Endothelial cell of umbilical vein (primary cell): ENCODE measurements around the gene PCMTD2. TPM values are rescaled to one million over a fixed set of nuclear protein-coding genes. Genes with fewer than 3 reads are reported as not detected.

Experiments
- BruUV-seq: library from RNA; stranded (reverse); fragments of 400-500 nt; replicated peaks from 2 replicates; lab custom pipeline; 2021; lab: Mats Ljungman, UMichigan
- CTCF ChIA-PET: fragments of 300-600, 350-600 bp; sonication (Branson Sonifier 250); formaldehyde crosslinking; loops from one replicate; lab custom pipeline; 2021; ENCODE audit warnings: antibody characterized with exemption, inconsistent platforms; lab: Charles Lee
- POLR2A ChIA-PET: fragments of 300-600, 350-600 bp; sonication (Branson Sonifier 250); formaldehyde crosslinking; loops from one replicate; lab custom pipeline; 2021; ENCODE audit warnings: antibody characterized with exemption, inconsistent platforms; lab: Charles Lee
- DNase-seq: peaks from one replicate; pipeline ENCODE4 v3.0.0-alpha.2; 2011; ENCODE audit warnings: low read depth, low spot score
- FAIRE-seq: peaks from 2 replicates; lab custom pipeline; 2011; peaks lifted over from hg19 to GRCh38; lab: Jason Lieb, UNC
- H2AFZ ChIP-seq: 2 replicates; pipeline ENCODE4 v1.6.0; 2012; ENCODE audit warnings: low read depth, low read length, control low read depth, inconsistent platforms
- H3K27ac ChIP-seq: 2 replicates; pipeline ENCODE4 v1.5.1; 2011; ENCODE audit warnings: low read depth, mild to moderate bottlenecking, control low read depth, low read length, moderate library complexity; ENCODE audit not compliant: insufficient read depth
- H3K27me3 ChIP-seq, 2 experiments: 2 replicates each; pipeline versions ENCODE4 v1.6.0 to v1.6.1; 2011; ENCODE audit warnings: low read length in 2 of 2, mixed read lengths in 1 of 2; ENCODE audit not compliant: control insufficient read depth in 2 of 2, insufficient read depth in 2 of 2
- H3K36me3 ChIP-seq, 2 experiments: 2 replicates in 1 of 2; 3 replicates in 1 of 2; pipeline ENCODE4 v1.5.1; 2011; ENCODE audit warnings: low read length in 2 of 2, mild to moderate bottlenecking in 1 of 2, moderate library complexity in 1 of 2; ENCODE audit not compliant: control insufficient read depth in 2 of 2, insufficient read depth in 2 of 2; ENCODE audit errors: extremely low read depth in 1 of 2
- H3K4me1 ChIP-seq: 3 replicates; pipeline ENCODE4 v1.5.1; 2011; ENCODE audit warnings: mild to moderate bottlenecking, low read length; ENCODE audit not compliant: control insufficient read depth, insufficient read depth; ENCODE audit errors: extremely low read depth
- H3K4me2 ChIP-seq: 2 replicates; pipeline ENCODE4 v1.6.1; 2011; ENCODE audit warnings: low read length, control low read depth, mixed read lengths; ENCODE audit not compliant: insufficient read depth
- H3K4me3 ChIP-seq, 3 experiments: fragments of 200-600 bp in 1 of 3; sonication (generic), shearing (Covaris generic) in 1 of 3; replicated peaks in 1 of 3; 2 replicates each; pipeline ENCODE4 v1.5.1; 2011 to 2016; ENCODE audit warnings: control low read depth in 3 of 3, low read length in 3 of 3, mild to moderate bottlenecking in 2 of 3, inconsistent platforms in 1 of 3, low read depth in 1 of 3, moderate library complexity in 1 of 3; ENCODE audit not compliant: insufficient read depth in 1 of 3
- H3K79me2 ChIP-seq: 2 replicates; pipeline ENCODE4 v1.6.0; 2012; ENCODE audit warnings: low read length, inconsistent platforms; ENCODE audit not compliant: control insufficient read depth, insufficient read depth
- H3K9ac ChIP-seq: replicated peaks from 2 replicates; pipeline ENCODE3; 2011; ENCODE audit warnings: low read length, control low read depth; ENCODE audit not compliant: insufficient read depth; ENCODE audit errors: extremely low read depth
- H3K9me1 ChIP-seq: replicated peaks from 3 replicates; pipeline ENCODE4 v1.6.0; 2011; ENCODE audit warnings: mild to moderate bottlenecking, low read length; ENCODE audit not compliant: control insufficient read depth, insufficient read depth; ENCODE audit errors: extremely low read depth
- H3K9me3 ChIP-seq: replicated peaks from 2 replicates; pipeline ENCODE4 v1.5.1; 2012; ENCODE audit warnings: low read length, inconsistent platforms; ENCODE audit not compliant: control insufficient read depth, insufficient read depth
- H4K20me1 ChIP-seq: replicated peaks from 2 replicates; pipeline ENCODE3; 2011; ENCODE audit warnings: mild to moderate bottlenecking, low read length; ENCODE audit not compliant: control insufficient read depth, insufficient read depth; ENCODE audit errors: extremely low read depth
- CTCF ChIP-seq, 2 donors: IDR thresholded peaks; 1 replicate in 1 of 2; 2 replicates in 1 of 2; pipeline ENCODE4 v1.5.1; 2011; ENCODE audit warnings: low read length in 2 of 2, mild to moderate bottlenecking in 2 of 2, moderate library complexity in 2 of 2, control low read depth in 1 of 2, inconsistent platforms in 1 of 2, low read depth in 1 of 2; ENCODE audit not compliant: insufficient read depth in 1 of 2; ENCODE audit errors: extremely low read depth in 1 of 2
- EZH2 ChIP-seq: IDR thresholded peaks from 2 replicates; pipeline ENCODE4 v1.6.1; 2012; ENCODE audit warnings: borderline replicate concordance, low read depth, mild to moderate bottlenecking, moderate library complexity, low read length, inconsistent platforms; ENCODE audit not compliant: severe bottlenecking
- FOS ChIP-seq: IDR thresholded peaks from 2 replicates; pipeline ENCODE4 v1.6.1; 2011; ENCODE audit warnings: mild to moderate bottlenecking, low read length, moderate library complexity, borderline replicate concordance; ENCODE audit not compliant: insufficient read depth
- GATA2 ChIP-seq: IDR thresholded peaks from 2 replicates; pipeline ENCODE4 v1.7.0; 2011; ENCODE audit warnings: low read depth, mild to moderate bottlenecking, moderate library complexity, mixed read lengths, low read length; ENCODE audit not compliant: insufficient read length, insufficient read depth
- JUN ChIP-seq: IDR thresholded peaks from 2 replicates; pipeline ENCODE4 v1.6.1; 2011; ENCODE audit warnings: borderline replicate concordance, low read depth; ENCODE audit not compliant: insufficient read length, insufficient read depth
- MAX ChIP-seq: IDR thresholded peaks from 2 replicates; pipeline ENCODE4 v1.6.1; 2011; ENCODE audit not compliant: insufficient read depth, insufficient read length
- MYC ChIP-seq: IDR thresholded peaks from one replicate; pipeline ENCODE4 v1.6.1; 2011; ENCODE audit warnings: mild to moderate bottlenecking, low read depth, low read length
- POLR2A ChIP-seq: IDR thresholded peaks from 2 replicates; pipeline ENCODE4 v1.6.1; 2012; ENCODE audit warnings: low read depth, mild to moderate bottlenecking, control low read depth, low read length
- POLR2AphosphoS5 ChIP-seq: IDR thresholded peaks from 2 replicates; pipeline ENCODE4 v1.6.1; 2012; ENCODE audit warnings: low read depth, mild to moderate bottlenecking, control low read depth, low read length, moderate library complexity; ENCODE audit not compliant: insufficient read depth
- dilution Hi-C: fragments of 300-500 bp; cut with MboI; formaldehyde crosslinking; loops from one replicate; pipeline ENCODE4 v1.15.0; 2019; ENCODE audit warnings: low sequenced_read_pairs; ENCODE audit not compliant: extremely low pct_ligation_motif_present
- intact Hi-C: fragments of 100-400 bp; cut with micrococcal nuclease; formaldehyde crosslinking; loops from one replicate; pipeline ENCODE4 v1.10.0; 2022
- polyA plus RNA-seq, 4 experiments: library from polyadenylated mRNA; depleted of rRNA in 3 of 4; stranded (reverse) in 3 of 4; unstranded in 1 of 4; fragments of >200 nt; gene quantifications; 2 replicates each; pipeline versions ENCODE4 v1.2.1 to v1.2.3, GENCODE V29; 2011 to 2012; ENCODE audit warnings: missing spikeins in 1 of 4
- total RNA-seq: library from RNA; stranded (reverse); gene quantifications from 2 replicates; pipeline ENCODE4 v1.2.3, GENCODE V29; 2021

The PCMTD2 gene
- total and polyA plus RNA-seq, 2 donors (not counting 3 experiments of a cell fraction or from before 2014, with no cell fraction given): 27.4 to 45.7 TPM

- no peak overlapping the region for H3K4me2 ChIP-seq
- DNase-seq (no peak), FAIRE-seq (no peak)
- H2AFZ ChIP-seq: no peak overlapping the region
- TF ChIP-seq POLR2A (no peak), FOS (no peak), GATA2 (no peak), POLR2AphosphoS5 (no peak)
- no peak overlapping the region for H3K9ac ChIP-seq
- intact Hi-C loops (no loop called here), dilution Hi-C loops (no loop called here)
- POLR2A ChIA-PET: no interaction called here
- H3K36me3 ChIP-seq: no peaks in the 10 kb centered on the region
- H3K27me3 ChIP-seq: no peaks in the 10 kb centered on the region
- no peak overlapping the region for H3K27ac ChIP-seq
- H3K79me2 ChIP-seq: no peaks in the 10 kb centered on the region
- no peaks in the 10 kb centered on the region for H3K9me1 ChIP-seq
- H3K4me1 ChIP-seq: no peaks in the 10 kb centered on the region
- no TSS peak for BruUV-seq
- H3K9me3 ChIP-seq: no peaks in the 10 kb centered on the region
- no peak overlapping the region for H3K4me3 ChIP-seq
- no peaks in the 10 kb centered on the region for H4K20me1 ChIP-seq
- CTCF ChIA-PET: no interaction called here
These were observed 47.6 kb upstream of the PCMTD2 start for GRCh38 chr20:64207641-64208590.

GRCh38 chr20:64209148-64209547, 46.4 kb upstream of the PCMTD2 start:
- Histone ChIP-seq H3K4me1 (no peaks in the 10 kb centered on the region), H3K27me3 (no peaks in the 10 kb centered on the region), H3K9me1 (no peaks in the 10 kb centered on the region), H3K9me3 (no peaks in the 10 kb centered on the region), H3K4me3 (no peak overlapping the region), H3K9ac (no peak overlapping the region), H3K27ac (no peak overlapping the region), H3K79me2 (no peaks in the 10 kb centered on the region), H3K4me2 (no peak overlapping the region), H2AFZ (no peak overlapping the region), H3K36me3 (no peaks in the 10 kb centered on the region), H4K20me1 (no peaks in the 10 kb centered on the region)
- TF ChIP-seq GATA2 (no peak), POLR2A (no peak), JUN (no peak), MYC (no peak), EZH2 (no peak), POLR2AphosphoS5 (no peak), FOS (no peak), MAX (no peak), CTCF (IDR thresholded peaks at IDR 0.05; ENCODE audit: extremely low read depth in 1 of 2, insufficient read depth in 1 of 2, low read depth in 1 of 2, low read length in 2 of 2) (no peak)
- ChIA-PET POLR2A (no interaction called here), CTCF (no interaction called here)
- no peak for DNase-seq
- no TSS peak for BruUV-seq
- FAIRE-seq: no peak
- intact Hi-C loops: no loop called here
- dilution Hi-C loops: no loop called here
